Neural cell (in vitro differentiated cells): ENCODE results near the gene COL6A3. TPM values are rescaled to one million over a fixed set of nuclear protein-coding genes. Genes with fewer than 3 reads are reported as not detected.

Experiments used
- H2AFZ ChIP-seq: fragments of 200-600, 300-800 bp; sonication (generic), shearing (Covaris generic); 2 replicates; pipeline ENCODE4 v1.6.0; 2014; ENCODE audit warnings: low read depth, mild to moderate bottlenecking, antibody characterized with exemption, low read length, moderate library complexity
- H3F3A ChIP-seq: fragments of 200-600 bp; shearing (Covaris generic); 2 replicates; pipeline ENCODE4 v1.6.1; 2016; ENCODE audit warnings: mild to moderate bottlenecking, moderate library complexity, mixed read lengths, antibody characterized with exemption, low read length; ENCODE audit not compliant: insufficient read depth, poor library complexity, severe bottlenecking
- H3K27ac ChIP-seq: fragments of 200-600, 300-800 bp; sonication (generic), shearing (Covaris generic); 2 replicates; pipeline ENCODE4 v1.5.1; 2014; ENCODE audit warnings: mild to moderate bottlenecking, low read length, moderate library complexity
- H3K27me3 ChIP-seq: fragments of 300-800, 200-600 bp; sonication (generic), shearing (Covaris generic); 2 replicates; pipeline ENCODE4 v1.6.0; 2014; ENCODE audit warnings: mild to moderate bottlenecking, low read depth, low read length, moderate library complexity; ENCODE audit not compliant: insufficient read depth
- H3K36me3 ChIP-seq: fragments of 300-800, 200-600 bp; sonication (generic), shearing (Covaris generic); 2 replicates; pipeline ENCODE4 v1.5.1; 2014; ENCODE audit warnings: mild to moderate bottlenecking, antibody characterized with exemption, low read length, moderate library complexity; ENCODE audit not compliant: insufficient read depth
- H3K4me2 ChIP-seq: fragments of 300-800, 200-600 bp; sonication (generic), shearing (Covaris generic); 2 replicates; pipeline ENCODE4 v1.6.0; 2014; ENCODE audit warnings: mild to moderate bottlenecking, low read length
- H3K4me3 ChIP-seq: fragments of 300-800, 200-600 bp; sonication (generic), shearing (Covaris generic); 2 replicates; pipeline ENCODE4 v1.5.1; 2014; ENCODE audit warnings: mild to moderate bottlenecking, low read length, moderate library complexity
- H3K79me2 ChIP-seq: fragments of 200-600 bp; shearing (Covaris generic); replicated peaks from 2 replicates; pipeline ENCODE4 v1.6.0; 2014; ENCODE audit warnings: mild to moderate bottlenecking, low read length, moderate library complexity; ENCODE audit not compliant: insufficient read depth
- H3K9ac ChIP-seq: fragments of 300-800, 200-600 bp; sonication (generic), shearing (Covaris generic); 2 replicates; pipeline ENCODE4 v1.6.1; 2016; ENCODE audit warnings: mild to moderate bottlenecking, low read length, mixed read lengths
- H3K9me2 ChIP-seq: fragments of 200-600 bp; shearing (Covaris generic); 2 replicates; pipeline ENCODE4 v1.6.1; 2016; ENCODE audit warnings: mild to moderate bottlenecking, low read length, mixed read lengths; ENCODE audit not compliant: insufficient read depth
- H3K9me3 ChIP-seq: fragments of 200-600, 300-800 bp; sonication (generic), shearing (Covaris generic); 2 replicates; pipeline ENCODE4 v1.6.1; 2016; ENCODE audit warnings: mild to moderate bottlenecking, mixed run types, low read length, moderate library complexity, mixed read lengths
- H4K20me1 ChIP-seq: fragments of 200-600 bp; shearing (Covaris generic); 2 replicates; pipeline ENCODE4 v1.6.1; 2016; ENCODE audit warnings: mild to moderate bottlenecking, mixed run types; ENCODE audit not compliant: insufficient read depth
- EP300 ChIP-seq: fragments of 450-650 bp; conservative IDR thresholded peaks from 2 replicates; pipeline ENCODE4 v1.6.1; 2014; ENCODE audit warnings: antibody characterized with exemption, mild to moderate bottlenecking, moderate library complexity; ENCODE audit not compliant: poor library complexity, severe bottlenecking
- EZH2 ChIP-seq: fragments of 200-600, 300-800 bp; shearing (Covaris generic), sonication (generic); IDR thresholded peaks from 2 replicates; pipeline ENCODE4 v1.6.1; 2014; ENCODE audit warnings: antibody characterized with exemption, low read length, borderline replicate concordance, mild to moderate bottlenecking; ENCODE audit not compliant: insufficient read depth, poor library complexity, severe bottlenecking
- MXI1 ChIP-seq: fragments of 450-650 bp; conservative IDR thresholded peaks from 2 replicates; pipeline ENCODE4 v1.6.1; 2014; ENCODE audit warnings: antibody characterized with exemption, mild to moderate bottlenecking; ENCODE audit not compliant: poor library complexity, severe bottlenecking
- POLR2AphosphoS5 ChIP-seq: IDR thresholded peaks from 2 replicates; pipeline ENCODE4 v1.6.1; 2012
- RAD21 ChIP-seq: fragments of 450-650 bp; conservative IDR thresholded peaks from 2 replicates; pipeline ENCODE4 v1.6.1; 2014; ENCODE audit warnings: antibody characterized with exemption, mild to moderate bottlenecking, moderate library complexity
- SMC3 ChIP-seq: fragments of 450-650 bp; conservative IDR thresholded peaks from 2 replicates; pipeline ENCODE4 v1.6.1; 2014; ENCODE audit warnings: antibody characterized with exemption, mild to moderate bottlenecking, moderate library complexity; ENCODE audit not compliant: poor library complexity
- TAF1 ChIP-seq: IDR thresholded peaks from 2 replicates; pipeline ENCODE4 v1.6.1; 2012; ENCODE audit warnings: low read depth
- polyA plus RNA-seq: library from polyadenylated mRNA; depleted of rRNA; stranded (reverse); fragments of >200 nt; gene quantifications from 2 replicates; pipeline ENCODE4 v1.2.3, GENCODE V29; 2014
- TF ChIP-seq, protein P1 (sequence below): IDR thresholded peaks from 2 replicates; pipeline ENCODE4 v1.6.1; 2012; ENCODE audit warnings: borderline replicate concordance
- TF ChIP-seq, protein P2 (sequence below): fragments of 450-650 bp; IDR thresholded peaks from 2 replicates; pipeline ENCODE4 v1.5.1; 2014; ENCODE audit warnings: antibody characterized with exemption, mild to moderate bottlenecking, moderate library complexity; ENCODE audit not compliant: poor library complexity, severe bottlenecking

COL6A3 gene
- polyA plus RNA-seq, 1 donor from 2014 or later = 0.05 TPM

DNA sequence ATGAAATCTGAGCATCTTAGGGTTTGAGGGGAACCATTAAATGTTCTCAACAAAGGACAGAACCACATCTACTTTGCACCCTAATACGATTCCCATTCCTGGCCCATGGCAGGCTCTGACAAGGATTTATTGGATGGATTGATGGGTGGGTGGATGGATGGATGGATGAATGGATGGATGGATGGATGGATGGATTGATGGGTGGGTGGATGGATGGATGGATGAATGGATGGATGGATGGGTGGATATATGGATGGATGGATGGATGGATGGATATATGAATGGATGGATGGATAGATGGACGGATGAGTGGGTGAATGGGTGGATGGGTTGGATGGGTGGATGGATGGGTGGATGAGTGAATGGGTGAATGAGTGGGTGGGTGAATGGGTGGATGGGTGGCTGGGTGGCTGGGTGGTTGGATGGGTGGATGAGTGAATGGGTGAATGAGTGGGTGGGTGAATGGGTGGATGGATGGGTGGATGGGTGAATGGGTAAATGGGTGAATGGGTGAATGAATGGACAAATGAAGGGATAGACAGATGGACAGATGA, 43.5 kb upstream of the COL6A3 start:
- no peak overlapping the region for H2AFZ ChIP-seq
- H3K9me2 ChIP-seq = no peaks in the 10 kb centered on the region
- H3K9ac ChIP-seq = no peak overlapping the region

DNA sequence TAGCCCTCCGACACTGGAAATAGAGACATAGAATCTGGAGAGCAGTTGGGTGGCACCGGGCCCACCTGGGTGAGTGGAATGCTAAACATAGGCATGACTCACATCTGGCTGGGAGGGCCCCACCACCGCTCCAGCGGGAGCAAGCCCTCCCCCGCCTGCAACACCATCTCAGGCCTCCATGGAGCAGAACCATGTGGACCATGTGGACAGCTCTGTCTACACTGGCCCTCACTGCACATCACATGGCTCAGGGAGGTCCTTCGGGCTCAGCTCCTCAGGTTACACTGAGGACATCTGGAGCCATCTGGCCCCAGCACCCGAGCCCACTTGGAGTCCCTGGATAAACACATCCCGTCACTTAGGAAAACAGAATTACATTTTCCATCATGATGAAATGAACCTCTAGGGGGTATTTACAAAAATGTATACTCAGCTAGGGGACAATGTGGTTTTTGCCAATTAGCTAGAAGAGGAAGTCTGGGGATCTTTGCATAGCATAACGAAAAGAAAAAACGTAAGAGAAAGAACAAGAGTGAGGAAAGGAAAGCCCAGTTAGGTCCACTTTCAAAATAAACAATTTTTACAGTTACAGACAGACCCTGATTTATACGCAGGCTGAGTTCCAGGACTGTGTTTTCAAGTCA, 42.4 kb upstream of the COL6A3 start:
- Histone ChIP-seq H3K79me2 (no peaks in the 10 kb centered on the region), H3K27ac (no peak overlapping the region), H3K9ac (no peak overlapping the region), H2AFZ (no peak overlapping the region), H3K9me2 (no peaks in the 10 kb centered on the region), H3K4me2 (no peak overlapping the region), H3F3A (no peaks in the 10 kb centered on the region), H3K27me3 (no peaks in the 10 kb centered on the region), H3K4me3 (no peak overlapping the region), H4K20me1 (no peaks in the 10 kb centered on the region), H3K36me3 (no peaks in the 10 kb centered on the region), H3K9me3 (no peaks in the 10 kb centered on the region)
- TF ChIP-seq EP300 = no peak
- TF ChIP-seq RAD21 = no peak
- TF ChIP-seq, protein P1, sequence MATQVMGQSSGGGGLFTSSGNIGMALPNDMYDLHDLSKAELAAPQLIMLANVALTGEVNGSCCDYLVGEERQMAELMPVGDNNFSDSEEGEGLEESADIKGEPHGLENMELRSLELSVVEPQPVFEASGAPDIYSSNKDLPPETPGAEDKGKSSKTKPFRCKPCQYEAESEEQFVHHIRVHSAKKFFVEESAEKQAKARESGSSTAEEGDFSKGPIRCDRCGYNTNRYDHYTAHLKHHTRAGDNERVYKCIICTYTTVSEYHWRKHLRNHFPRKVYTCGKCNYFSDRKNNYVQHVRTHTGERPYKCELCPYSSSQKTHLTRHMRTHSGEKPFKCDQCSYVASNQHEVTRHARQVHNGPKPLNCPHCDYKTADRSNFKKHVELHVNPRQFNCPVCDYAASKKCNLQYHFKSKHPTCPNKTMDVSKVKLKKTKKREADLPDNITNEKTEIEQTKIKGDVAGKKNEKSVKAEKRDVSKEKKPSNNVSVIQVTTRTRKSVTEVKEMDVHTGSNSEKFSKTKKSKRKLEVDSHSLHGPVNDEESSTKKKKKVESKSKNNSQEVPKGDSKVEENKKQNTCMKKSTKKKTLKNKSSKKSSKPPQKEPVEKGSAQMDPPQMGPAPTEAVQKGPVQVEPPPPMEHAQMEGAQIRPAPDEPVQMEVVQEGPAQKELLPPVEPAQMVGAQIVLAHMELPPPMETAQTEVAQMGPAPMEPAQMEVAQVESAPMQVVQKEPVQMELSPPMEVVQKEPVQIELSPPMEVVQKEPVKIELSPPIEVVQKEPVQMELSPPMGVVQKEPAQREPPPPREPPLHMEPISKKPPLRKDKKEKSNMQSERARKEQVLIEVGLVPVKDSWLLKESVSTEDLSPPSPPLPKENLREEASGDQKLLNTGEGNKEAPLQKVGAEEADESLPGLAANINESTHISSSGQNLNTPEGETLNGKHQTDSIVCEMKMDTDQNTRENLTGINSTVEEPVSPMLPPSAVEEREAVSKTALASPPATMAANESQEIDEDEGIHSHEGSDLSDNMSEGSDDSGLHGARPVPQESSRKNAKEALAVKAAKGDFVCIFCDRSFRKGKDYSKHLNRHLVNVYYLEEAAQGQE = no peak
- TF ChIP-seq MXI1 = no peak
- TF ChIP-seq, protein P2, sequence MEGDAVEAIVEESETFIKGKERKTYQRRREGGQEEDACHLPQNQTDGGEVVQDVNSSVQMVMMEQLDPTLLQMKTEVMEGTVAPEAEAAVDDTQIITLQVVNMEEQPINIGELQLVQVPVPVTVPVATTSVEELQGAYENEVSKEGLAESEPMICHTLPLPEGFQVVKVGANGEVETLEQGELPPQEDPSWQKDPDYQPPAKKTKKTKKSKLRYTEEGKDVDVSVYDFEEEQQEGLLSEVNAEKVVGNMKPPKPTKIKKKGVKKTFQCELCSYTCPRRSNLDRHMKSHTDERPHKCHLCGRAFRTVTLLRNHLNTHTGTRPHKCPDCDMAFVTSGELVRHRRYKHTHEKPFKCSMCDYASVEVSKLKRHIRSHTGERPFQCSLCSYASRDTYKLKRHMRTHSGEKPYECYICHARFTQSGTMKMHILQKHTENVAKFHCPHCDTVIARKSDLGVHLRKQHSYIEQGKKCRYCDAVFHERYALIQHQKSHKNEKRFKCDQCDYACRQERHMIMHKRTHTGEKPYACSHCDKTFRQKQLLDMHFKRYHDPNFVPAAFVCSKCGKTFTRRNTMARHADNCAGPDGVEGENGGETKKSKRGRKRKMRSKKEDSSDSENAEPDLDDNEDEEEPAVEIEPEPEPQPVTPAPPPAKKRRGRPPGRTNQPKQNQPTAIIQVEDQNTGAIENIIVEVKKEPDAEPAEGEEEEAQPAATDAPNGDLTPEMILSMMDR = no peak
- no peak for TF ChIP-seq POLR2AphosphoS5

More for the DNA sequence above, 43.5 kb upstream of the COL6A3 start:
- Histone ChIP-seq H3K4me2 (no peak overlapping the region), H3K9me3 (no peaks in the 10 kb centered on the region), H3K27ac (no peak overlapping the region), H3K4me3 (no peak overlapping the region), H3K79me2 (no peaks in the 10 kb centered on the region), H3K27me3 (no peaks in the 10 kb centered on the region), H4K20me1 (no peaks in the 10 kb centered on the region), H3K36me3 (no peaks in the 10 kb centered on the region), H3F3A (no peaks in the 10 kb centered on the region)
- TF ChIP-seq, protein P1 = no peak
- TF ChIP-seq POLR2AphosphoS5 = no peak
- no peak for TF ChIP-seq SMC3
- TF ChIP-seq, protein P2 = no peak
- no peak for TF ChIP-seq EP300
- no peak for TF ChIP-seq MXI1
- TF ChIP-seq EZH2 = no peak
- TF ChIP-seq RAD21 = no peak
- no peak for TF ChIP-seq TAF1
